ENCODE data around the gene MINDY4.
A peak's percentile ranks its signal among the peaks of the same experiment; 100 is the strongest.

Gene MINDY4

DNA sequence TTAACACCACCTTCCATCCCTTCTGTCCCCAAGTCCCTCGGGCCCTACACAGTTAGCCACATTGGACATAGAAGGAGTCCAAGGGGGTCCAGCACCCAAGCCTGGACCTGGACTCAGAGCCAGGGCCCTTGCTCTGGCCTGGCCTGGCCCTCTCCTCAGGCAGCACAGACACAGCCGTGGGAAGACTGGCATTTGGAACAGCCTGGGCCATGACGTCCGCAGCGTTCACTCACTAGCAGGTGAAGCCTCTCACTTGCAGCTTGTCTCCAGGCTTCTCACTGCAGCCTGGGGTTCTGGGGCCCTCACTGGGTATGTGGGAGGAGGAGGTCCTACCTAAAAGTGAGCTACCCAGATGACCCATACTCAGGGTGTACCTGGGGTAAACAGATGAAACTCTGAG is 106.8 kb downstream of the MINDY4 start:
- Histone ChIP-seq H3K27ac (replicated peaks; ENCODE audit: low read length) (no peak overlapping the region), H2BK5ac (ENCODE audit: low read length) (no peak overlapping the region), H2AK5ac (ENCODE audit: low read depth, low read length) (peak overlapping the region; percentile 10), H3K9ac (ENCODE audit: low read depth, low read length, poor library complexity) (no peak overlapping the region), H3K36me3 (replicated peaks in 1 of 2; ENCODE audit: control insufficient read depth in 2 of 2, insufficient read depth in 2 of 2, low read length in 2 of 2) (peaks cover 0 to 3% of the 10 kb centered on the region in 2 donors), H3K4me3 (ENCODE audit: low read length in 2 of 2) (no peak overlapping the region), H2BK15ac (ENCODE audit: low read length) (peak overlapping the region; percentile 43), H3K18ac (ENCODE audit: low read length) (peak overlapping the region; percentile 63), H2BK12ac (ENCODE audit: low read length) (no peak overlapping the region), H4K91ac (ENCODE audit: low read depth, low read length, poor library complexity) (peak overlapping the region; percentile 13), H3K4ac (ENCODE audit: low read length) (no peak overlapping the region), H2BK120ac (ENCODE audit: low read depth, low read length) (peak overlapping the region; percentile 23), H3K4me1 (ENCODE audit: control insufficient read depth in 2 of 2, insufficient read depth in 1 of 2, low read depth in 1 of 2, low read length in 2 of 2) (peaks cover 20 to 27% of the 10 kb centered on the region in 2 donors), H3K9me3 (replicated peaks in 1 of 2; ENCODE audit: control insufficient read depth in 2 of 2, insufficient read depth in 1 of 2, low read depth in 1 of 2, low read length in 2 of 2) (peaks cover 0 to 5% of the 10 kb centered on the region in 2 donors), H4K8ac (ENCODE audit: low read depth, low read length) (no peak overlapping the region), H3K79me1 (ENCODE audit: low read depth, low read length) (no peaks in the 10 kb centered on the region), H3K27me3 (ENCODE audit: control insufficient read depth in 3 of 3, insufficient read depth in 3 of 3, low read depth in 1 of 3, low read length in 3 of 3) (no peaks in the 10 kb centered on the region), H3K23ac (ENCODE audit: low read depth, low read length, poor library complexity) (no peak overlapping the region), H3K14ac (ENCODE audit: low read length) (no peak overlapping the region), H3K4me2 (ENCODE audit: insufficient read depth, low read length, poor library complexity, severe bottlenecking) (no peak overlapping the region), H2AFZ (ENCODE audit: low read length) (no peak overlapping the region)
- no peak for DNase-seq (ENCODE audit: low spot score)
- no CpG with 5 or more reads among the region's 5 CpGs for WGBS, 2 donors (ENCODE audit: extremely low coverage in 2 of 2, insufficient read length in 2 of 2, insufficient replicate concordance in 1 of 2)

DNA sequence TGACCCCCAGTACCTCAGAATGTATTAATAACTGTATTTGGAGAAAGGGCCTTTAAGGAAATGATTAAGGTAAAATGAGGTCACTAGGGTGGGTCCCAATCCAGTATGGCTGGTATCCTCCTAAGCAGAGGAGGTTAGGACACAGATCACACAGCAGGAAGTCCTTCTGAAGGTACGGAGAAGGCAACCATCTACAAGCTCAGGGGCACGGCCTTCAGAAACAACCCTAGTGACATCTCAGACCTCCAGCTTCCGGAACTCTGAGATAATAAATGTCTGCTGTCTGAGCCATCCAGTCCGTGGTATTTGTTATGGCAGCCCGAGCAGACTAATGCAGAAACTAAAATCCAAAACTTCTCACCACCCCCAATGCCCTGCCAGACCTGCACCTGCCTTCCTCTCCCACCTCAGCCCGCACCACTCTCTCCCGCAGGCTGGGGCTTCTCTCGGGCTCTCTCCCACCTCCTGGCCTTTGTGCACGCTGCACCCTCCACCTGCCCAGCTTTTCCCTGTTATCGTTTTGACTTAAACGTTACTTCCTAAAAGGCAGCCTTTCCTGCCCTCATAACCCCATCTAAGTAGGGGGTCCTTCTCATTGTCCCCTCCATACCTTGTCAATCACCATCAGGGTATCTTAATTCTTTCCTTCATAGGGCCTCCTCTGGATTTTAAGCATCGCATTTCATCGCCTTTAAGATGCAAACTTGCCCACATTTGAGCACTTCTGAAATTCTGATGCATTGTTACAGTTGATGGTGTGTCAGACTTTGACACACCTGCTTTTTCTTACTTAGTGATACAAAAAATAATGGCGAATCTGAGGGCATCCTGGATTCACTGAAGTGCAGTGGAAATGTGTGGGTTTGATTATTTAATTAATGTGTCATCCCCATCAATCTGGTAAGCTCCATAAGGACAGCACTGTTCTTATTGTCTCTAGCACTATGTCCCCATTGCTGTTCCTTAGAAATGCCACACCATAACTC is 108.2 kb downstream of the MINDY4 start:
- Histone ChIP-seq H3K36me3 (replicated peaks in 1 of 2; ENCODE audit: control insufficient read depth in 2 of 2, insufficient read depth in 2 of 2, low read length in 2 of 2) (peaks cover 0 to 2% of the 10 kb centered on the region in 2 donors), H3K79me1 (ENCODE audit: low read depth, low read length) (no peaks in the 10 kb centered on the region), H3K4me3 (ENCODE audit: low read length in 2 of 2) (no peak overlapping the region), H4K91ac (ENCODE audit: low read depth, low read length, poor library complexity) (no peak overlapping the region), H3K4me2 (ENCODE audit: insufficient read depth, low read length, poor library complexity, severe bottlenecking) (no peak overlapping the region), H2BK5ac (ENCODE audit: low read length) (no peak overlapping the region), H3K4ac (ENCODE audit: low read length) (no peak overlapping the region), H2BK15ac (ENCODE audit: low read length) (no peak overlapping the region), H2AK5ac (ENCODE audit: low read depth, low read length) (no peak overlapping the region), H3K18ac (ENCODE audit: low read length) (no peak overlapping the region), H3K9ac (ENCODE audit: low read depth, low read length, poor library complexity) (no peak overlapping the region), H3K27ac (replicated peaks; ENCODE audit: low read length) (no peak overlapping the region), H2BK120ac (ENCODE audit: low read depth, low read length) (no peak overlapping the region), H4K8ac (ENCODE audit: low read depth, low read length) (no peak overlapping the region), H2BK12ac (ENCODE audit: low read length) (no peak overlapping the region), H3K9me3 (replicated peaks in 1 of 2; ENCODE audit: control insufficient read depth in 2 of 2, insufficient read depth in 1 of 2, low read depth in 1 of 2, low read length in 2 of 2) (peaks cover 0 to 3% of the 10 kb centered on the region in 2 donors), H3K4me1 (ENCODE audit: control insufficient read depth in 2 of 2, insufficient read depth in 1 of 2, low read depth in 1 of 2, low read length in 2 of 2) (peaks cover 20 to 32% of the 10 kb centered on the region in 2 donors), H3K27me3 (ENCODE audit: control insufficient read depth in 3 of 3, insufficient read depth in 3 of 3, low read depth in 1 of 3, low read length in 3 of 3) (no peaks in the 10 kb centered on the region), H2AFZ (ENCODE audit: low read length) (no peak overlapping the region), H3K23ac (ENCODE audit: low read depth, low read length, poor library complexity) (no peak overlapping the region), H3K14ac (ENCODE audit: low read length) (no peak overlapping the region)
- DNase-seq (ENCODE audit: low spot score): no peak
- WGBS, 2 donors (ENCODE audit: extremely low coverage in 2 of 2, insufficient read length in 2 of 2, insufficient replicate concordance in 1 of 2): no CpG with 5 or more reads among the region's 14 CpGs

DNA sequence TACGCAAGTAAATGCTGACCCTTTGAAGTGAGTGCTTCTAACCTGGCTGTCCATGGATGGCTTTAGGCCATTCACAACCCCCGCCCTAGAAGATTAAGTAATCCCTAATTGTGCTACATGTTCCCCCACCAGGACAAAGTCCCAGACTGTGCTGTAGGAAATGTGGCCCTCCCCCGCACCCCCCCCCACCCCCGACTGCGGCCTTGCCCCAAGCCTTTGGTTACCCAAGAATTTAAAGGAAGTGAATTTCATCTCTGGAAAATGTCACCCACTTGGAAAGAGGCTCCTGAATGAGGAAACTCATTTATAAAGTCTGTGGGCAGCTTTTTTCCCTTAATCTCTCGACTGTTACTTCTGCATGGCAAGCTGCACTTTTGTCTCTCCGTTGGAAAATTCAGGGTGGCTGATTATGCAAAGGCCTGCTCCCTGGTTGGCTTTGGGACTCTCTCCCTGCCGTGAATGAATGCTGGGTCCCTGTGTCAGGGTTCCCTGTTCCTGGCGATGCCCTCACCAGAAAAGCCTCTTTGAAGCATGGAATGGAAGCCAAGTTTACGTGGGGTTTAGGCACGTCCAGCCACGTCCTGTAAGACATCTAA is 109.0 kb downstream of the MINDY4 start:
- WGBS, 2 donors (ENCODE audit: extremely low coverage in 2 of 2, insufficient read length in 2 of 2, insufficient replicate concordance in 1 of 2): no CpG with 5 or more reads among the region's 12 CpGs
- H3K9ac ChIP-seq (ENCODE audit: low read depth, low read length, poor library complexity): no peak overlapping the region
- H4K8ac ChIP-seq (ENCODE audit: low read depth, low read length): no peak overlapping the region
- no peaks in the 10 kb centered on the region for H3K27me3 ChIP-seq (ENCODE audit: control insufficient read depth in 3 of 3, insufficient read depth in 3 of 3, low read depth in 1 of 3, low read length in 3 of 3)
- H3K9me3 ChIP-seq (replicated peaks in 1 of 2; ENCODE audit: control insufficient read depth in 2 of 2, insufficient read depth in 1 of 2, low read depth in 1 of 2, low read length in 2 of 2): no peaks in the 10 kb centered on the region
- H3K4me2 ChIP-seq (ENCODE audit: insufficient read depth, low read length, poor library complexity, severe bottlenecking): no peak overlapping the region
- no peaks in the 10 kb centered on the region for H3K79me1 ChIP-seq (ENCODE audit: low read depth, low read length)
- H3K4me1 ChIP-seq (ENCODE audit: control insufficient read depth in 2 of 2, insufficient read depth in 1 of 2, low read depth in 1 of 2, low read length in 2 of 2): peaks cover 20 to 37% of the 10 kb centered on the region in 2 donors
- no peak for DNase-seq (ENCODE audit: low spot score)
- H2BK120ac ChIP-seq (ENCODE audit: low read depth, low read length): no peak overlapping the region
- no peak overlapping the region for H2BK5ac ChIP-seq (ENCODE audit: low read length)
- peaks cover 0 to 1% of the 10 kb centered on the region in 2 donors for H3K36me3 ChIP-seq (replicated peaks in 1 of 2; ENCODE audit: control insufficient read depth in 2 of 2, insufficient read depth in 2 of 2, low read length in 2 of 2)
- H3K18ac ChIP-seq (ENCODE audit: low read length): peak overlapping the region; percentile 22
- no peak overlapping the region for H3K4ac ChIP-seq (ENCODE audit: low read length)
- H2AFZ ChIP-seq (ENCODE audit: low read length): no peak overlapping the region
- no peak overlapping the region for H4K91ac ChIP-seq (ENCODE audit: low read depth, low read length, poor library complexity)
- H3K23ac ChIP-seq (ENCODE audit: low read depth, low read length, poor library complexity): no peak overlapping the region
- H2AK5ac ChIP-seq (ENCODE audit: low read depth, low read length): no peak overlapping the region
- no peak overlapping the region for H2BK15ac ChIP-seq (ENCODE audit: low read length)
- no peak overlapping the region for H3K27ac ChIP-seq (replicated peaks; ENCODE audit: low read length)
- no peak overlapping the region for H3K4me3 ChIP-seq (ENCODE audit: low read length in 2 of 2)
- H3K14ac ChIP-seq (ENCODE audit: low read length): no peak overlapping the region
- no peak overlapping the region for H2BK12ac ChIP-seq (ENCODE audit: low read length)

DNA sequence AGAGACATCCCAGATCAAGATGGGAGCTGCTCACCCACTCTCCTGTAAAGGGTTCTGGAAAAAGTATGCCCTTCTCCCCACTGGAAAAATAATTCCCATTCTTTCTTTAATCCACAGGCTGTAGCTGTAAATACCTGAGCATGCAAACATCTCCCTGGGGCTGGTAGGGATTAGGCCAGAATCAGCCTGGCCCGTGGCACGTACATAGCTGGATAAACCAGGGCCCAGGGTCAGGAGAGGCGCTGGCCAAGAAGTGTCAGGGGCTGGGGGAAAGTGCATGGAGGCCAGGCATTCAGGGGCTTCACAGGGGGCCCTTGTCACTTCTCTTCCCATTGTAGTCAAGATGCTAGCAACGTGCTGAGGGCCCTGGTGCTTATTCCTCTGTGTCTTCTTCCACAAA is 109.7 kb downstream of the MINDY4 start:
- Histone ChIP-seq H2BK120ac (ENCODE audit: low read depth, low read length) (no peak overlapping the region), H2BK15ac (ENCODE audit: low read length) (no peak overlapping the region), H3K27ac (replicated peaks; ENCODE audit: low read length) (no peak overlapping the region), H3K4ac (ENCODE audit: low read length) (no peak overlapping the region), H3K18ac (ENCODE audit: low read length) (no peak overlapping the region), H3K4me2 (ENCODE audit: insufficient read depth, low read length, poor library complexity, severe bottlenecking) (no peak overlapping the region), H3K36me3 (replicated peaks in 1 of 2; ENCODE audit: control insufficient read depth in 2 of 2, insufficient read depth in 2 of 2, low read length in 2 of 2) (no peaks in the 10 kb centered on the region), H3K79me1 (ENCODE audit: low read depth, low read length) (no peaks in the 10 kb centered on the region), H3K4me3 (ENCODE audit: low read length in 2 of 2) (no peak overlapping the region), H4K8ac (ENCODE audit: low read depth, low read length) (no peak overlapping the region), H3K27me3 (ENCODE audit: control insufficient read depth in 3 of 3, insufficient read depth in 3 of 3, low read depth in 1 of 3, low read length in 3 of 3) (no peaks in the 10 kb centered on the region), H2AK5ac (ENCODE audit: low read depth, low read length) (no peak overlapping the region), H3K9ac (ENCODE audit: low read depth, low read length, poor library complexity) (no peak overlapping the region), H3K4me1 (ENCODE audit: control insufficient read depth in 2 of 2, insufficient read depth in 1 of 2, low read depth in 1 of 2, low read length in 2 of 2) (peaks cover 20 to 37% of the 10 kb centered on the region in 2 donors), H2BK12ac (ENCODE audit: low read length) (no peak overlapping the region), H3K9me3 (replicated peaks in 1 of 2; ENCODE audit: control insufficient read depth in 2 of 2, insufficient read depth in 1 of 2, low read depth in 1 of 2, low read length in 2 of 2) (no peaks in the 10 kb centered on the region), H4K91ac (ENCODE audit: low read depth, low read length, poor library complexity) (no peak overlapping the region), H3K14ac (ENCODE audit: low read length) (no peak overlapping the region), H2BK5ac (ENCODE audit: low read length) (no peak overlapping the region), H3K23ac (ENCODE audit: low read depth, low read length, poor library complexity) (no peak overlapping the region), H2AFZ (ENCODE audit: low read length) (no peak overlapping the region)
- no CpG with 5 or more reads among the region's 4 CpGs for WGBS, 2 donors (ENCODE audit: extremely low coverage in 2 of 2, insufficient read length in 2 of 2, insufficient replicate concordance in 1 of 2)
- no peak for DNase-seq (ENCODE audit: low spot score)
